GM19467 (cell line): ENCODE data around the gene KIF18B.

Experiments used
- ATAC-seq: cut with Tn5 transposase; IDR thresholded peaks from one replicate; pipeline ENCODE4 v1.9.1; 2021; ENCODE audit warnings: mild to moderate bottlenecking, moderate library complexity; ENCODE audit not compliant: unreplicated experiment

KIF18B gene

DNA sequence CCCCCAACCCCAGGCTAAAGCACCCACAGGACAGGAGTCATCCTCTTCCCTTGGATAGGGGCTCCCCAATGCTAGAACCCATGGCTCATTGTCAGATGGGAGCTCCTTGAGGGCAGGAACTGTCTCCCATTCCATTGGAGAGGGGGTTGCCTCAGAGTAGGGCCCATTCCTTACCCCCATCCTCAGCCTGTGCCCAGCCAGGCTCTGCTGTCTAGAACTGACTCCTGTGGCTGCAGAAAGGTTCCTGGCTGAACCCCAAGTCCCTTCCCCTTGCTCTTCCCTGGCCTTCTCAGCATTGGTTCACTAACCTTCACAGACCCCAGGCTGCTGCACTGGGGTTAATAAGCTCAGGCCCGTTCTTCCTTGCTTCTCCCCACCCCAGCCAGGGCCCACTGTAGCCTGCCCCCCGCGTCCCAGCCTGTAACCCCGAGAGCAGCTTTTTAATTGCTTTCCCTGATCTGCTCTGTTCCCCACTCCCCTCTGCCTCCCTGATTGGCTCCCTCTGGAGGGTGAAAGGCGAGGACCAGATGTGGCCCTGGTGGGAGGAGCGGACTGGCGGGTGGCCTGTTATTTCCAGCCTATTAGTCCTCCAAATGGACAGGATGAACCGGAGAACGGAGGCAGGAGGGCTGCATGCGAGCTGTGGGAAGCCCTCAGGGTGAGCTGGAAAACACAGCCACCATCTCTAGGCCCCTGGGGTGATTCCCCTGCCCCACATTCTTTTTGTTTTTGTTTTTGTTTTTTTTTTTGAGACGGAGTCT is 26.3 kb downstream of the KIF18B start:
- no peak for ATAC-seq

DNA sequence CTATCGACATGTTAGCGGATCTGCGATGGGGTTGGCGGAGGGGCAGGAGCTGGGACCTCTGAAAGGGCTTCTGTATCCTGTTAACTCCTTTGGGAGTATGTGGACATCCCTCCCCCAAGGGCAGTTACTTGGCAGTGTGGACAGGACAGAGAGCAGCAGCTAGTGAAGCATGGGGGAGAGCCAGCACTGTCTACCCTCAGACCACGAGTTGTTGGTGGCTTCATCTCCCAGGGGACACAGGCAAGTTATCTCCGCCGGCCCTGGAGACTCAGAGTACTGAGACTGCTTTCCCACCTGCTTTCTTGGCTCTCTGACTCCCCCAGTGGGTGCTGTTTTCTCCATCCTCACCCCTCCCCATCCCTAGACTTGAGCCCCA is 27.0 kb downstream of the KIF18B start:
- no peak for ATAC-seq

DNA sequence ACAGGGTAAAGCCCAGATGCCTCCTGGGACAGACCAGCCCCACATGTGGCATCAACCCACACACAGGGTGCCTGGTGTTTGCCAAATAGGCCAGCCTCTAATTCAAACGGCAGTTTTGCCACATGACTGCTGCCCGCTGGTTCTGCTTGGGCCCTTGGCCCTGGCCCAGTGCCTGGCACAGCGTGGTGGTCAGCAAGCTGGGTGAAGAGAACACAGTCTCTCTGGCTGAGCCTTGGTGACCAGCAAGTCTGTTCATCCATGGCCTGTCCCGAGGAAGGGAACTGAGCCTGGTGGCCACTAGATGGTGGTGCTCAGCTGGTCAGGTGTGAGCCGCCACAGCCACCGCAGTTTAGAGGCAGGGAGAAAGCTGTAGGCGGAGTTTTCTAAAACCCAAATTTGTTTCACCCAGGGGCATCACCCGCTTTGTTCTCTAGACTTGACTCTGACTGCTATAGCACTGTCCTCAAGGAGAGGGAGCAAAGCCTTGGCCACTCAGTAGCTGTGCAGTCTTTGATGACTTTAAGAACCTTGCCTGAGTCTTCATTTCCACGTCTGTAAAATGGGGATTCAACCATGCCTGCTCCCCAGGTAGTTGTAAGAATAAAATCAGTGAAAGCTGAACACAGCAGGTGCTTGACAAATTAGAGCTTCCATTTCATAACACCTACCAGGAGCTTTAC is 27.5 kb downstream of the KIF18B start:
- ATAC-seq, result no peak

DNA sequence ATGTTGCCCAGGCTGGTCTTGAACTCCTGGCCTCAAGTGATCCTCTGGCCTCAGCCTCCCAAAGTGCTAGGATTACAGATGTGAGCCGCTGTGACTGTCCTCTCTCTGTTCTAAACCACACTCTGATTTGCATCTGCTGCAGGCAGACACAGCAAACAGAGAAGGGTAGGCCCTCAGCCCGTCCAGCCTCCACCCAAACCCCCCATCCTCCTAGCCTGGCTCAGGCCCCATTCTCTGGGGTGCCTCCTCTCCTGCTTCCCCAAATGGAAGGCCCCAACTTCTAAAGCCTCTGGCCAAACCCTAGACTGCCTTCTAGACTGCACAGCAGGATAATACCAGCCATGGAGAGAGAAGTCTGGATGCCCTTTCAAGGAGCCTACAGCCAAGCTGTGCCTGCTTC is 28.2 kb downstream of the KIF18B start:
- ATAC-seq, result no peak

DNA sequence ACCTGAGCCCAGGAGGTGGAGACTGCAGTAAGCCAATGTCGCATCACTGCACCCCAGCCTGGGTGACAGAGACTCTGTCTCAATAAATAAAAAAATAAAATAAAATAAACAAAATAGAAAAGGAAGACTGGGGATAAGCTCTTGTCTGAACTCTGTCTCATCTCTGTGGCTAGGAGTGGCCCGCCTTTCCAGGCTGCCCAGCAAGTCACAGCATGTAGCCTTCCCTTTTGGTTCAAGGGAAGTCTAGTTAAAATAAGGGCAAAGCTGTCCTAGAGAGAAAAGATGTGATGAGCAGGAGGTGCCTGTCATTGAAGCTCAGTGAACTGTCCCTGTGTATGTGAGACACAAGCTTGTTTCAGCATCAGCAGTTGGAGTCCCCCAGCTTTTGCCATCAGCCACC is 29.6 kb downstream of the KIF18B start:
- no peak for ATAC-seq

DNA sequence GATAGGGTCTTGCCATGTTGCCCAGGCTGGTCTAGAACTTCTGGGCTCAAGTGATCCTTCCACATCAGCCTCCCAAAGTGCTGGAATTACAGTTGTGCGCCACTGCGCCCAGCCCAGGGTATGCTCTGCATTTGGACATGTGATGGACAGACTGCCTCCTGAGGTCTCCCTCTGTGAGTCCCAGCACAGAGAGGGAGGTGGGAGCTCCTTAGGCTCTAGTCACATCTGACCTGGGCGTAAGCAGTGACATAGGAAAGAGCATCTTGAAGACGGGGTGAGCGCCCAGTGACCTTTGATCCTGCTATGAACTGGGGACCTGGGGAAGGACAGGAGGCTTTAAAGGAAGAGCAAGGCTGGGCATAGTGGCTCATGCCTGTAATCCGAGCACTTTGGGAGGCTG is 30.1 kb downstream of the KIF18B start:
- no peak for ATAC-seq

DNA sequence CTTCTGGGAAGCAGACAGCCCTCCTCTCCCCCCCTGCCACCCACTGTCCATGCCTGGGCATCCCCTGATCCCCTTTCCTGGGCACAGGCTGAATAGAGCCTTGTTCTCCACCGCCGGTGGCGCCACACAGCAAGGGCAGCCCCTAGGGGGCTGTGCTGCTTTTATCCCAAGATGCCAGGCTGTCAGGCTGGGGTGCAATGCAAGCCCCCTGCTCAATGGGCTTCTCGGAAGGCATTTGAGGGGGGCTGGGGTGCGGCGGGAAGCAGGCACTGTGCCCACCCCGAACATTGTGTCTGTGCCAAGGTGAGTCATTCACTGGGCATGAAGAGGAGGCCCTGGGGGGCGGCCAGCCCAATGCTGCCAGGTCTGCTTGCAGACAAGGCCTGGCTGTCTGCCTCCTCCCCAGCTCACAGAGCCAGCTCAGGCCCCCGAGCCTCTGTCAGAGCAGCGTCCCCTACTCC is 30.8 kb downstream of the KIF18B start:
- ATAC-seq, result no peak

DNA sequence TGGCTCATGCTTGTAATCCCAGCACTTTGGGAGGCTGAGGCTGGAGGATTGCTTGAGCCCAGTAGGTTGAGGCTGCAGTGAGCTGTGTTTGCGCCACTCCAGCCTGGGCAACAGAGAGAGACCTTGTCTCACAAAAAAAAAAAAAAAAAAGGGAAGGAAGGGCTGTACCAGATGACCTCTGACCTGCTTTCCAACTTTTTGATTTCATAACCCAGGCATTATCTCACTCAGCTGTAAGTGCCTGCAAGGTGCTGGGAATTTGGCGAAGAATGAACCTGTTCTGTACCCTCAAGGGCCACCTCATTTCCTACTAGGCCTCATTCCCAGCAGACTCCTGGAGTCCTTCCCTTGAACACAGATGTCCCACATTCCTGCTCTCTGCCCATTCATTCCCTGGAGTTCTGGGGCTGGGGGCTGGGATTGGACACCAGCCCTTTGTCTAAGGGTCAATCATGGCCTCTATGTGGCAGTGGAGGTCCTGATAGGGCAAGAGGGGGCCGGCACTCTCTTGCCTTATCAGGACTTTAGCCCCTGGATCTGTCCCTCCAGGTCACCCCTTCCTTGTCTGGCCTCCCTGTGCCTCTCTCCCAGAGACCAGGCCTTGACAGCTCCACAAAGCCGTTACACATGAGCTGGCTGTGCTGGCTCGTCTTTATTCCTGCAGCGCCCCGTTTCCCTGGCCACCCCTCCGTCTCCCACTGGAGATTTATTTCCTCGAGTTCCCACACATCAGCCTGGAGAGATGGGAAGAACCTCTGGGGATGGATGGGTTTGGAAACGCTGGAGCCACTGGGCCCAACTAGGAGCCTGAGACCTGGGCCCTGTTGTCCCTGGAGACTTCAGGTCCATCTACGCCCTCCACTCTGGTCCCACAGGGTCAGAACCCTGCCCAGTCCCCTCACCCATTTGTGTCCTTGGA is 31.5 kb downstream of the KIF18B start:
- ATAC-seq, result no peak

DNA sequence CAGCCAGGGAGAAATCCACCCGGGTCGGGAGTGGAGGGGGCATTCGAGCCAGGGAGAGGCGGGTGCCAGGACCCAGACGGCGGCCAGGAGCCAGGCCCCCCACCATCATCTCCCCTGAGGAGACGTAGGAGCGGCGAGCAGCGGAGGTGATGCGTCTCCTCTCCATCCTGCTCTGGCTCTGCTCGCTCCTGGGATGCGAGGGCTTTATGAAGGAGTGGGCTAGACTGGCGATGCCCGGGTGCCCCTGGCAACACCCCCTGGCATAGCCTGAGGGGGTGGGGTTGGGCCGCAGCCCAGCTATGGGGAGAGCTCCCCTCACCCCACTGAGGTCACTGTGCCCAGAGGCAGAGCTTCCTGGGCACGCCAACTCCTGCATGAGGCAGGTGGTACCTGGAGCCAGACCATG is 32.2 kb downstream of the KIF18B start, which contains the start of gene GFAP:
GFAP (minus strand) TSS at position 180 of the 406 bp plus-strand sequence; CDS start at position 166, 14 bp downstream.
- no peak for ATAC-seq

DNA sequence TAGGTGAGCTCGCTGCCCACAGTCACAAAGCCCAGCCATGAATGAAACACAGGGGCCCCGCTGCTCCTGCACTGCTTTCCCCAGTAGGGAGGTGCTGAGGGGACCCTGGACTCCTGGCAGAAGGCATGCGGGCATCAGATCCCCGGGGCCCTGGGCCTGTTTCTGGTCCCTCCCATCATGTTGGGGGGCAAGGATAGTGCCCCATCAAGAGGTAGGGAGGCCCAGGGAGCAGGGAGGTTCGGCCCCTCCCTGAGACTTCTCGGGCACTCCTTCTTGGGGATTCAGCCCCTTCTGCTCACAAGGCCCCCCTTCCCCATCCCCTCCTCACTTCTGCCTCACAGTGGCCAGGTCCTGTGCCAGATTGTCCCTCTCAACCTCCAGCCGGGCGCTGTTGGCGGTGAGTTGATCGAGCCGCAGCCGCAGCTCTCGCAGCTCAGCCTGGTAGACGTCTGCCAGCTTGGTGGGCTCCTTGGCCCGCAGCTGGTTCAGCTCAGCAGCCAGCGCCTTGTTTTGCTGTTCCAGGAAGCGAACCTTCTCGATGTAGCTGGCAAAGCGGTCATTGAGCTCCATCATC is 32.8 kb downstream of the KIF18B start:
- ATAC-seq, result no peak

DNA sequence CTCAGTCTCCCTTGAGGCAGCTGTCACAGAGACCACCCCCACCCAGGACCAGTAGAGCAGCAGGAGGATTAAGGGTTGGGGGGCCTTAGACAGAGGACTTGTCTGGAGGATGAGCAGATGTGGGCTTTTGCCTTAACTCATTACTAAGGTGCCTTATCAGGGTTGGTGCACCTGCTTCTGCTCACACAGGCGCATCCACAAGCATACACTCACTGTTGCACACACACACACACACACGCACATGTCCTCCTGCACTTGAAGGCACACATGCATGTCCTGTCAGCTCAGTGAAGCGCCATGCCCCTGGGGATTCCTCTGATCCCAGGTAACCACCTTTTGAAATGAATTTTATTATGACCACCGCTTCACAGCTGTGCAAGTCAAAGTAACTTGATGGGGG is 33.4 kb downstream of the KIF18B start:
- ATAC-seq, result no peak

DNA sequence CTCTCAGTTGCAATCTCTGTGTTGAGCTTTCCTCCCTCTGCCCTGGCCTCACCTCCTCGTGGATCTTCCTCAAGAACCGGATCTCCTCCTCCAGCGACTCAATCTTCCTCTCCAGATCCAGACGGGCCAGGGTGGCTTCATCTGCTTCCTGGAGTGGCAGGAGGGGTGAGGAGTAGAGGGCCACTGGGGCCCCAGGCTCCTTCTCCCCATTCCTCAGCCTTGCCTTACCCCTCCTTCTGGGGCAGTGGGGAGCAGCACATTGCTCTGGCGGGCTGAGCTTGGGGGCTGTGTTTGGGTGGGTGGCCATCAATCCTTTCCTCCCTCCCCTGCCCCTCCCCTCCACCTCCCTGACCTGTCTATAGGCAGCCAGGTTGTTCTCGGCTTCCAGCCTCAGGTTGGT is 33.9 kb downstream of the KIF18B start:
- no peak for ATAC-seq

DNA sequence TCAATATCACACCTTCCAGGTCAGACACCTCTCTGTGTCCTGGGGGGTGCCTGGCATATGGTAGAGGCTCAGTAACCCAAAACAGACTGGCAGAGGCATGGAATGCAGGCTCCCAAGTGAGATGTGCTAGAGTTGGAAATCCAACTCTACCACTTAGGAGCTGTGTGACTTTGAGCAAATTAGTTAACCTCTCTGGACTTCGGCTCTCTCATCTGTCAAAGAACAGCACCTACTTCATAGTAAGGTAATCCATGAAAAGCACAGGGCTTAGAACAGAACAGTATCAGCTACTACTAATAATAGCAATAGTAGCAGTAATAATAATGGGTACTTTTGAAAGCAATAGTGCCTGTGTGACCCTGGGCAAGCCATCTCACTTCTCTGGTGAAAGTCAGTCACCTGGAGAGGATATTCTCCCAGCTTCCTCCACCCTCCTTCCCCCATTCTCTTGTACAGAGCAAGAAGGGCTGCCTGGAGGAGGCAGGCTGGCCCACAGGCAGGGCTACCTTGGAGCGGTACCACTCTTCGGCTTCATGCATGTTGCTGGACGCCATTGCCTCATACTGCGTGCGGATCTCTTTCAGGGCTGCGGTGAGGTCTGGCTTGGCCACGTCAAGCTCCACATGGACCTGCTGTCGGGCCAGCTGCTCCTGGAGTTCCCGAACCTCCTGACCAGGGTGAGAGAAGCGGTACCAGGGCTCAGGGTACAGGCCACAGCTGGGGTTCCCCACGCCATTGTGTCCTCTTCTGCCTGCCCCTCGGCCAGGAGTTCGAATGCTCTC is 34.6 kb downstream of the KIF18B start:
- no peak for ATAC-seq

DNA sequence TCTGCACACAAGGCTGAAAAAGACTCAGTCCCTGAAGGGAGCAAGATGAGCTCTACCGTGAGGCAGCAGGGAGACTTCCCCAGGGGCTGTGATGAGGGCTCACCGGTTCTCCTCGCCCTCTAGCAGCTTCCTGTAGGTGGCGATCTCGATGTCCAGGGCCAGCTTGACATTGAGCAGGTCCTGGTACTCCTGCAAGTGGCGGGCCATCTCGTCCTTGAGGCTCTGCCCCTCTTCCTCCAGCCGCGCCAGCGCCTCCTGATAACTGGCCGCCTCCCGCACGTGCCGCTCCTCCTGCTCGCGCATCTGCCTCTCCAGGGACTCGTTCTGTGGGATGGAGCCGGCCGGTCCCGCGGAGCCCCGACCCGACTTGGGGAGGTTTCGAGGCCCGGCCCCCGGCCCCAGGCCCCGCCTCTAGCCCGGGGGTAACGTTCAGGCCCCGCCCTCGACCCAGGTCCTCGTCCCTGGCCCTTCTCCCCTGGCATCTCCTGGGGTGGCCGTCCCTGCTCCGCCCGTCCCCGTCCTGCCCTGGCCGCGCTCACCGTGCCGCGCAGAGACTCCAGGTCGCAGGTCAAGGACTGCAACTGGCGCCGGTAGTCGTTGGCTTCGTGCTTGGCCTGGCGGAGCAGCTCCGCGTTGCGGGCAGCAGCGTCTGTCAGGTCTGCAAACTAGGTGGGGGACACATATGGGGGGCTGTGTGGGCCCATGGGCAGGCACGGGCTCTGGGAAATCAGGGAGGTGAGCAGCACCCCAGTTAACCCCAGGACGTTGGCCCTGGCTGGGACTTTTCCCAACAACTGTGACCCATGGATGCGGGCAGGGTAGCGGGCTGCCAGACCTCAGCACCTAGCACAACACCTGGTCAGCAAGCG is 36.2 kb downstream of the KIF18B start:
- ATAC-seq, result no peak

DNA sequence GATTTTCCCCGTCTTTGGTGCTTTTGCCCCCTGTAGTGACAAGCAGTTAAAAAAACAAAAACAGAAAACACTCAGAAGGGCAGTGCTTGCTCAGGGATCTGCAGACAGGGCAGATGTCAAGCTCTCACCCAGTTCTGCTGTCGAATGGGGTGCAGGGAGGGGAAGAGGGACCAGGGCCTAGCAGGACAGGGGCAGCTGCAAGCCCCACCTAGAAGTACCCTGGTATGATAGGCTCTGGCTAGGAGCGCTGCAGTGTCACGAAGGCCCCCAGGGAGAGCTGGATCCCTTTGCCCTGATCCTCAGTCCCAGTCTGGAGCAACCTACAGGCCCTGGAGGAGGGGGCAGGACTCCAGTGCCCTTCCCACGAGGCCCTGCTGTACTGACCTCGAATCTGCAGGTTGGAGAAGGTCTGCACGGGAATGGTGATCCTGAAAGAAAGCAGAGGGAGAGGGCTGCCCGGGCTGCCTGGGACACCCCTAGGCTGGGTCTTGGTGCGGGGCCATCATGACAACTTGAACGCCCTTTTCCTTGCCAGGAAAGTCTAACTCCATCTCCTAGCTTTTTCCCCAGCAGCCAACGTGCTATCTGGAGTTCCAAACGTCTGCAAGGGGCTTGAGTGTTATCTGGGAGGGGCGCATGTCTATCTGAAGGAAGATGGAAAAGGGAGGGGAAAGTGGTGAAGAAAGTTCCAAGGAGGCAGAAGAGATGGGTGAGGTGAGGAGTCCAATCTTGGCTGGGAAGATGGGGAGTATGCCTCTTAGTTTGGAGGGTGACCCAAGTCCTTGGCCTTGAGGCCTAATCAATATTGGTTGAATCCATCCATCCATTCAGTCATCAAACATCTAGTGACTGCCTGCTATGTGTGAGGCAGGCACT is 37.1 kb downstream of the KIF18B start:
- no peak for ATAC-seq

DNA sequence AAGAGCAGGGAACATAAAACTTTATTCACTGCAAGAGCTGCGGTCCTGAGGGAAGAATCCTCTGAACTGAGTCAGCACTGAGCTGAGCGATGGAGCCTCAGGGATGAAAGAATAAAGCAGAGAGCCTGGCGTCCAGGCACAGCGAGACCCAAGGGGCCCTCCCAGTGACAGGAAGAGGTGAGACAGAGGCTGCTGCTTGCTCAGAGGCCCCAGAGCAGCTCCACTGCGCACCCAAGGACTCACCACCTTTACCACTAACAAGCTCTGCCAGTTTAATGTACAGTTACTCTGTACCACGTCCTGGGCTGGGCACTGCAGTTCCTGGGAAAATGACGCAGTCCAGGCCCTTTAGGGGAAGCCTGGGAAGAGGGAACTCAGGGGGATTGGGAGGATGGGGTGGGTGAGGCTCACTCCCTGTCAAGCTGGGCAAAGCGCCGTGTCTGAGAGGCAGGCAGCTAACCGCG is 37.9 kb downstream of the KIF18B start:
- no peak for ATAC-seq

DNA sequence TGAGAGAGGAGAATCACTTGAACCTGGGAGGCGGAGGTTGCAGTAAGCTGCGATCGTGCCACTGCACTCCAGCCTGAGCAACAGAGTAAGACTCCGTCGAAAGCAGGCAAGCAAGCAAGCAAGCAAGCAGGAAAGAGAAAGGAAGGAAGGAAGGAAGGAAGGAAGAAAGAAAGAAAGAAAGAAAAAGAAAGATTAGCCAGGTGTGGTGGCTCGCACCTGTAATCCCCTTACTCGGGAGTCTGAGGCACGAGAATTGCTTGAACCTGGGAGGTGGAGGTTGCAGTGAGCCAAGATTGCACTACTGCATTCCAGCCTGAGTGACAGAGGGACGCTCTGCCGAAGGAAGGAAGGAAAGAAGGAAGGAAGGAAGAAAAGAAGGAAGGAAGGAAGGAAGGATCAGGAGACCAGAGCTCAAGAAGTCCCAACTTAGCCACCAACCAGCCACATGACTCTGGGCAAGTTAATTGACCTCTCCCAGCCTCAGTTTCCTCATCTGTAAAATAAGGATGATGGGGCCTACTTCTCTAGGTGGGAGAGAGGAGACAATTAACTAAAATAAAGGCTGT is 38.7 kb downstream of the KIF18B start:
- ATAC-seq, result no peak
